ENCODE results near the gene OTOP3. TPM values are rescaled to one million over a fixed set of nuclear protein-coding genes. Genes with fewer than 3 reads are reported as not detected.
"Not testable (repeated sequence)": the region's sequence is repeated elsewhere in the genome, so short reads cannot be mapped to it uniquely, and the experiment has no call there.

The OTOP3 gene
- polyA plus RNA-seq, 3 donors: not detected

- DNase-seq (ENCODE audit: extremely low read depth in 1 of 11, low read depth in 9 of 11, low spot score in 4 of 11): no peak
These were observed 37.3 kb downstream of the OTOP3 start for GRCh38 chr17:74972973-74973328.

- no peak for DNase-seq (ENCODE audit: extremely low read depth in 1 of 11, low read depth in 9 of 11, low spot score in 4 of 11)
These were observed 40.2 kb downstream of the OTOP3 start for GRCh38 chr17:74975943-74976342.

GRCh38 chr17:74977802-74978201 is 42.1 kb downstream of the OTOP3 start:
- no peak for DNase-seq (ENCODE audit: extremely low read depth in 1 of 11, low read depth in 9 of 11, low spot score in 4 of 11)

GRCh38 chr17:74978240-74978639 is 42.5 kb downstream of the OTOP3 start:
- DNase-seq (ENCODE audit: extremely low read depth in 1 of 11, low read depth in 9 of 11, low spot score in 4 of 11): no peak

DNA sequence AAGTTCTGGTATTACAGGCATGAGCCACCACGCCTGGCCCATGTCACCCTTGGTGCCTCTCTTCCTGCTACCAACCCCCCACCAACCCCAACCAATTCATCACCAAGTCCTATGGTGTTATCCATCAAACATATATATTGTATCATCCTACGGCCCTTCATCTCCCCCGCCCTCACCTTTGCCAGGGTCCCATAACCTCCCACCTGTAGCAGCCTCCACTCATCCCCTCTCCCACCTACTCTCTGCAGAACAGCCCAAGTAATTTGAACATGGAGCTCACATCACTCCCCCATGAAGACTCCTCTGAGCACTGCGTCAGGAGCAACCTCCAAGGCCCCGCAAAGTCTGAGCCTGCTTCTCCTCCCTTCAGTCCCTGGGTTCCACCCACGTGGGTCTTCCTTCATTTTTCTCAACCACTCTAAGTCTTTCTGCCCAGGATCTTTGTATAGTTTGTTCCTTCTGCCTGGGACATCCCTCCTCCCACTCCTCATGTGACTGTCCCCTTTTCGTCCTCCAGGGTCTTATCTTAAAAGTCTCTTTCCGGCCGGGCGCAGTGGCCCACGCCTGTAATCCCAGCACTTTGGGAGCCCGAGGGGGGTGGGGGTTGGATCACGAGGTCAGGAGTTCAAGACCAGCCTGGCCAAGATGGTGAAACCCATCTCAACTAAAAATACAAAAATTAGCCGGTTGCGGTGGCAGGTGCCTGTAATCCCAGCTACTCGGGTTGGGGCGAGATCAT is 43.9 kb downstream of the OTOP3 start:
- no peak for DNase-seq (ENCODE audit: extremely low read depth in 1 of 11, low read depth in 9 of 11, low spot score in 4 of 11)

GRCh38 chr17:74981318-74981978 is 45.8 kb downstream of the OTOP3 start:
- DNase-seq (ENCODE audit: extremely low read depth in 1 of 11, low read depth in 9 of 11, low spot score in 4 of 11): no peak

DNA sequence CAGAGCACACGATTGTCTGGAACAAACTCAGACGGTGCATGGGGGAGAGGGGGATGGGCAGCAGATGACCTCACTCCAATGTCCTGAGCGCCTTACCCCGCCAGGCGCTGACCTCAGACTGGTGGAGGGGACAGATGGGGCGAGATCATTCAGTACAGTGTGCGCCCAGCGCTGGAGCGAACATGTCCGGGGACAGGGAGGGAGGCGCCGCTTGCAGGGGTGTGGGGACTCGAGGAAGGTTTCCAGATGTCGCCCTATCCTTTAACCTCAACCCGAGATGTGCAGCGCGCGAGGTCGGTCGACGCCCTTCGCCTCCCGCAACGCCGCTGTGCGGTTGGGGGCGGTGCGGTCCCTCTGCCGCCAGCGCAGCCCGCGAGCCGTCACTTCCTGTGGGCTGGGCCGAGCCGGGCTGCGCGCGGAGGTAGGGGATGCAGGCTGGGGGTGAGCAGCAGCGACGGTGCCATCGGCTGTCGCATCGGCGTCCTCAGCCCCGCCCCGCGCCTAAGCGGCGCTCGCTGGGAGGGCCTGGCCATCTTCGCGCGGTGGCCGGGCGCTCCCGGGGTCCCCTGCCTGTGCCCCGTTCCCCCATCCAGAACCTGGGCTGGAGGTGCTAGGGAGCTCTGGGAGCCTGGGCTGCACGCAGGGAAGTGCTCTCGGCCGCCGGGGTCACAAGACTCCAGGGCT is 46.4 kb downstream of the OTOP3 start:
- peak in 8 of 11 donors; percentile 58 to 71 (median 66) for DNase-seq (ENCODE audit: extremely low read depth in 1 of 11, low read depth in 9 of 11, low spot score in 4 of 11)

DNA sequence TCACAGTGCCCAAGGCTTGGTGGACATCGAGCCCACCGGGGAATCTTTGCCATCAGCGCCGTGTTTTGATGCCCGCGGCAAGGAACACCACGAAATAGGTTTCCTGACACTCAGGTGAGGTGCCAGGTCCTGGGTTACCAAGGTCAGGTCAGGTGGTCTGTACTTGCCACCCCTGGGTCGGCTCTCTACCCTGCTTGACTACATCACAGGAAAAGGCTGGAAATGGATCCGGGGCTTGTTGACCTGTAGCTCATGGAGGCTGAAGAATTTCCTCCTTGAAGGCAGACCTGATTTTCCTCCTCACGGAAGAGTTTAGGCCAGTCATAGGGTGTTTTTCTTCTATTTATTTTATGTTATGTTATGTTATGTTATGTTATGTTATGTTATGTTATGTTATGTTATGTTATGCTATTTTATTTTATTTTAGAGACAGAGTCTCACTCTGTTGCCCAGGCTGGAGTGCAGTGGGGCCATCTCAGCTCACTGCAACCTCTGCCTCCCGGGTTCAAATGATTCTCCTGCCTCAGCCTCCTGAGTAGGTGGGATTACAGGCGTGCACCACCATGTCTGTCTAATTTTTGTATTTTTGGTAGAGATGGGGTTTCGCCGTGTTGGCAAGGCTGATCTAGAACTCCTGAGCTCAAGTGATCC is 47.1 kb downstream of the OTOP3 start:
- not testable (repeated sequence) for DNase-seq (ENCODE audit: extremely low read depth in 1 of 11, low read depth in 9 of 11, low spot score in 4 of 11)

DNA sequence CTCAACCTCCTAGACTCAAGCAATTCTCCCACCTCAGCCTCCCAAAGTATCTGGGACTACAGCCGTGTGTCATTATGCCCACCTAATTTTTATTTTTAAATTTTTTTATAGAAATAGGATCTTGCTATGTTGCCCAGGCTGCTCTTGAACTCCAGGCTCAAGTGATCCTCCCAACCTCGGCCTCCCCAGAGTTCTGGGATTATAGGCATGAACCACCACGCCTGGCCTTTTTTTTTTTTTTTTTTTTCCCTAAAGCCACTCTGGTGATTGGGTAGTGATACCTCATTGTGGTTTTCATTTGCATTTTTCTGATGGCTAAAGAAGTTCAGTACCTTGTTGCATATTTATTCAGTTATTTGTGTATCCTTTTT is 50.5 kb downstream of the OTOP3 start:
- DNase-seq (ENCODE audit: extremely low read depth in 1 of 11, low read depth in 9 of 11, low spot score in 4 of 11): no peak

DNA sequence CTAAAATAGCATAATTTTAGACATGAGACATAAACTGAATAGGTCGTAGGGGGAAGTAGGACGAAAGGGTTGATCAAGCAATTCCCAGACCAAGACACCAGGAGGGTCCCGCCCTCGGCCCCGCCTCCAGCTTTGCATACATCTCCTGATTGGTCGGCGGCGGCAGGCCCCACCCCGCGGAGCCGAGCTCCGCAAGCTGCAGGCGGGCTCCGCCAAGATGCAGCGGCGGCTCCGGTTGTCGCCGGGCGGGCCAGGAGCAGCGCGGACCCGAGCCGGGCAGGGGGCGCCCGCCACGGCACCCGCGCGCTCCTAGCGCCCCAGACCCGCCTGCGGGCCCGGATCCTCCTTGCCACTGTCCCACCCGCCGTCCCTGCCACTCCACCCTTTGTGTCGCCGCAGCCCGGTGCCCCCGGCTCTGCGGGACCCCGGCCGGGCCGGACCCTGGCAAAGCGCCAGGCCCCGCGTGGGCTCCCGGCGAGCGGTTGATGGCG is 51.8 kb downstream of the OTOP3 start, which contains the start of gene CDR2L:
CDR2L (plus strand) TSS at position 215 of the 491 bp plus-strand sequence. CDS start 412 bp downstream, outside the sequence.
- DNase-seq (ENCODE audit: extremely low read depth in 1 of 11, low read depth in 9 of 11, low spot score in 4 of 11): peak; percentile 79 to 94 (median 90)

- DNase-seq (ENCODE audit: extremely low read depth in 1 of 11, low read depth in 9 of 11, low spot score in 4 of 11): peak in 6 of 11 donors; percentile 51 to 82 (median 74)
These were observed 52.4 kb downstream of the OTOP3 start for GRCh38 chr17:74987909-74988711.

DNA sequence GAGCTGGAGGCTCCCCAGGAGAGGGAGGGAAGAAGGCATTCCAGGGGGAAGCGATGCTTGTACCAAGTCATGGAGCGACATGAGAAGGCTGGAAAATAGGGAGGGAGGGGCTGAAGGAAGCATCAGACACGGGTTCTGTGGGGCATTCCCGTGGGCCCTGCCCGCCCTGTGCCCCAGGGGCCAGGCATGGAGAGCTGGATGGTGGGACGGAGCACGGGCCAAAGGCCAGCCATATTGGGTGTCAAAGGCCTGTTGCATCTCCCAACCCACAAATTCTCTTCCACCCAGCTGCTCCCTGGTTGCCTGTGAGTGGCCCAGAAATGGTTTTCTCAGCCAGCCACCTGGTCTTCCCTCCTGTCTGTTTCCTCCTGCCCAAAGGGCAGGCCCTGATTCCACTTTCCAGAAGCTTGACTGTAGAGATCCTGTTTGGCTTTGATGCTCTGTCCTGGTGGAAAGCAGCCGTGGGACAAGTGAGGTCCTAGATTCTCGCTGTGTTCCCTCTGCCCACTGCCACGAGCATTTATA is 54.9 kb downstream of the OTOP3 start:
- no peak for DNase-seq (ENCODE audit: extremely low read depth in 1 of 11, low read depth in 9 of 11, low spot score in 4 of 11)

DNA sequence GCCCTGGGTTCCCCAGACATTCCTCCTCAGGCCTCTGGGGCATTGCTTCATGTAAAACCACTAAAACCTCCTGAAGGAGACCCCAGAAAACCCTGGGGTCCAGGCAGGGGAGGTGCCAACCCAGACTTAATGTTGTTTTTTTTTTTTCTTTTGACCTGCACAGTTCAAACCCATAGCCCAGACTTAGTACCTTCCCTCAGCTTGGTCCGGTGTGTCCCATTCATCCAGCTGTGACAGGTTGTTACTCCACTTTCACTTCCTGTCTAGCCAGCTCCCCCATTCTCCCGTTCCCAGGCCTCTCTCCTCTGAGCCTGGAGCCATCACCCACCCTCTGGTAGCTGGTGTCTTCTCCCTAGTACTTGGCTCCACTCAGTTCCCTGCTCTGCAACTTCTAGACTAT is 56.5 kb downstream of the OTOP3 start:
- no peak for DNase-seq (ENCODE audit: extremely low read depth in 1 of 11, low read depth in 9 of 11, low spot score in 4 of 11)

DNA sequence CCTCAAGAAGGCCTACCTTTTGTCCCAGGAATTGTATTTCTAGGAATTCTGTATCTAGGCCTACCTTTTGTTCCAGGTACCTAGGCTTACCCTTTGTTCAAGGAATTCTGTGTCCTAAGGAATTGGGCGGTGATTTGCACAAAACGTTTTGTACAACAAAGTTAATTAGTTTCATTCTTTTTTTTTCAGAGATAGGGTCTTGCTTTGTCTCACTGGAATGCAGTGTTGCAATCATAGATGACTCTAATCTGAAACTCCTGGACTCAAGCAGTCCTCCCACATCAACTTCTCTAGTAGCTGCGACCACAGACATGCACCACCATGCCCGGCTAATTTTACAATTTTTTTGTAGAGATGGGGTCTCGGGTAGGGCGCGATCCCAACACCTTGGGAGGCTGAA is 58.7 kb downstream of the OTOP3 start:
- no peak for DNase-seq (ENCODE audit: extremely low read depth in 1 of 11, low read depth in 9 of 11, low spot score in 4 of 11)

GRCh38 chr17:74995847-74996246 is 60.1 kb downstream of the OTOP3 start:
- DNase-seq (ENCODE audit: extremely low read depth in 1 of 11, low read depth in 9 of 11, low spot score in 4 of 11): no peak

DNA sequence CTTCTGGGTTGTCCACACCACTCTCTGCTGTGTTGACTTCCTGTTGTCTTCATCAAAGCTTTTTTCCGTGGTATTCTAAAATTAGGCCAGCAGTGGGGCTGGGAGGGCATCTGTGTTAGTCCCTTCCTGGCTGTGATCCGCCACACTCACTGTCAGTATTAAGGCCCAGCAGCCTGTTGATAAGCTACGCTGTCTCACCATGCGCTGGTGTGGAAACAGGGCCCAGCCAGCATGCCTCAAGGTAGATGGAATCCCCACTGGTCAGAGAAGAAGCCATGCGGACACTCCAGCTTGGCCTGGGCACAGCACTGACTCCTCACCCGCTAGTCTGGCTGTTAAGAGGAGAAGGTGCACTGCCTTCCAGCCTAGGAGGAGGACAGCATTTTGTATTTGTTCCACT is 63.1 kb downstream of the OTOP3 start:
- DNase-seq (ENCODE audit: extremely low read depth in 1 of 11, low read depth in 9 of 11, low spot score in 4 of 11): no peak

DNA sequence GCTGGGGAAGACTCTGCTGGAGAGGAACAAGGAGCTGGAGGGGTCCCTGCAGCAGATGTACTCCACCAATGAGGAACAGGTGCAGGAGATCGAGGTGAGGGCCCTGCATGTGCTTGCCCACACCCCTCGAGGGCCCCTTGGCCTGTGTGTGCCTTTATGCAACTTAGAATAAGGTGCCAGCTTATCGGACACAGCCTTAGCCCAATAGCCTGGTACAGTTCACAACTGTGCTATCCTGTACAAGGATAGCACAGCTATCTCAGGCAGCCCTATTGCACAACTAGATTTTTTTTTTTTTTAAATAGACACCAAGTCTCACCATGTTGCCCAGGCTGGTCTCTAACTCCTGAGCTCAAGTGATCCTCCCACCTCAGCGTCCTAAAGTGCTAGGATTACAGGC is 63.8 kb downstream of the OTOP3 start:
- no peak for DNase-seq (ENCODE audit: extremely low read depth in 1 of 11, low read depth in 9 of 11, low spot score in 4 of 11)
